BE2C (cell line): Measurements from ENCODE around the gene CCND2.

Source experiments
- DNase-seq: peaks from one replicate; pipeline ENCODE4 v3.0.0-alpha.2; 2020
- H3K27me3 ChIP-seq: fragments of 250-450 bp; sonication (Bioruptor Pico); 2 replicates; pipeline ENCODE4 v1.5.1; 2020; ENCODE audit warnings: mild to moderate bottlenecking
- H3K36me3 ChIP-seq: fragments of 250-450 bp; sonication (Bioruptor Pico); 2 replicates; pipeline ENCODE4 v1.5.1; 2020; ENCODE audit warnings: mild to moderate bottlenecking
- H3K4me1 ChIP-seq: fragments of 250-450 bp; sonication (Bioruptor Pico); 2 replicates; pipeline ENCODE4 v1.5.1; 2020
- H3K4me3 ChIP-seq: 2 replicates; pipeline ENCODE4 v1.5.1; 2011; ENCODE audit warnings: low read depth, low read length
- H3K9me3 ChIP-seq: fragments of 250-450 bp; sonication (Bioruptor Pico); 2 replicates; pipeline ENCODE4 v1.5.1; 2020
- CTCF ChIP-seq: IDR thresholded peaks from 2 replicates; pipeline ENCODE4 v1.5.1; 2012; ENCODE audit warnings: mild to moderate bottlenecking, low read depth, low read length

CCND2 gene

GRCh38 chr12:4261655-4262054 lies 11.9 kb upstream of the CCND2 start:
- no peak for TF ChIP-seq CTCF
- peaks cover 77% of the 10 kb centered on the region for H3K27me3 ChIP-seq
- no peak for DNase-seq

GRCh38 chr12:4265280-4265679 lies 8.3 kb upstream of the CCND2 start:
- DNase-seq: no peak
- no peak for TF ChIP-seq CTCF
- no peaks in the 10 kb centered on the region for H3K4me1 ChIP-seq
- H3K27me3 ChIP-seq: peaks cover 100% of the 10 kb centered on the region
- no peak overlapping the region for H3K4me3 ChIP-seq
- no peaks in the 10 kb centered on the region; the same call in 1 of the 2 replicates for H3K9me3 ChIP-seq
- H3K36me3 ChIP-seq: no peaks in the 10 kb centered on the region

More at GRCh38 chr12:4261655-4262054, 11.9 kb upstream of the CCND2 start:
- Histone ChIP-seq H3K36me3 (no peaks in the 10 kb centered on the region), H3K4me3 (no peak overlapping the region), H3K9me3 (no peaks in the 10 kb centered on the region), H3K4me1 (no peaks in the 10 kb centered on the region)

GRCh38 chr12:4266990-4267389 lies 6.6 kb upstream of the CCND2 start:
- H3K4me1 ChIP-seq: no peaks in the 10 kb centered on the region
- H3K27me3 ChIP-seq: peaks cover 98% of the 10 kb centered on the region
- no peak for DNase-seq
- TF ChIP-seq CTCF: no peak
- H3K36me3 ChIP-seq: no peaks in the 10 kb centered on the region
- H3K4me3 ChIP-seq: no peak overlapping the region
- H3K9me3 ChIP-seq: no peaks in the 10 kb centered on the region; the same call in 1 of the 2 replicates

GRCh38 chr12:4267704-4268328 lies 5.7 kb upstream of the CCND2 start:
- no peaks in the 10 kb centered on the region for H3K4me1 ChIP-seq
- TF ChIP-seq CTCF: no peak
- H3K9me3 ChIP-seq: no peaks in the 10 kb centered on the region; the same call in 1 of the 2 replicates
- no peak overlapping the region for H3K4me3 ChIP-seq
- DNase-seq: no peak
- peaks cover 97% of the 10 kb centered on the region for H3K27me3 ChIP-seq
- H3K36me3 ChIP-seq: no peaks in the 10 kb centered on the region

- Histone ChIP-seq H3K4me3 (peak overlapping the region; percentile 14; the same call in 1 of the 2 replicates), H3K36me3 (no peaks in the 10 kb centered on the region), H3K27me3 (peaks cover 97% of the 10 kb centered on the region), H3K4me1 (no peaks in the 10 kb centered on the region), H3K9me3 (no peaks in the 10 kb centered on the region; the same call in 1 of the 2 replicates)
- no peak for TF ChIP-seq CTCF
- DNase-seq: no peak
Measured at GRCh38 chr12:4268329-4269181, 5.0 kb upstream of the CCND2 start.
